Measurements from ENCODE around the gene TRAM2.

GRCh38 chr6:52555518-52556233, 21.2 kb downstream of the TRAM2 start:
- TF ChIP-seq, protein P1, sequence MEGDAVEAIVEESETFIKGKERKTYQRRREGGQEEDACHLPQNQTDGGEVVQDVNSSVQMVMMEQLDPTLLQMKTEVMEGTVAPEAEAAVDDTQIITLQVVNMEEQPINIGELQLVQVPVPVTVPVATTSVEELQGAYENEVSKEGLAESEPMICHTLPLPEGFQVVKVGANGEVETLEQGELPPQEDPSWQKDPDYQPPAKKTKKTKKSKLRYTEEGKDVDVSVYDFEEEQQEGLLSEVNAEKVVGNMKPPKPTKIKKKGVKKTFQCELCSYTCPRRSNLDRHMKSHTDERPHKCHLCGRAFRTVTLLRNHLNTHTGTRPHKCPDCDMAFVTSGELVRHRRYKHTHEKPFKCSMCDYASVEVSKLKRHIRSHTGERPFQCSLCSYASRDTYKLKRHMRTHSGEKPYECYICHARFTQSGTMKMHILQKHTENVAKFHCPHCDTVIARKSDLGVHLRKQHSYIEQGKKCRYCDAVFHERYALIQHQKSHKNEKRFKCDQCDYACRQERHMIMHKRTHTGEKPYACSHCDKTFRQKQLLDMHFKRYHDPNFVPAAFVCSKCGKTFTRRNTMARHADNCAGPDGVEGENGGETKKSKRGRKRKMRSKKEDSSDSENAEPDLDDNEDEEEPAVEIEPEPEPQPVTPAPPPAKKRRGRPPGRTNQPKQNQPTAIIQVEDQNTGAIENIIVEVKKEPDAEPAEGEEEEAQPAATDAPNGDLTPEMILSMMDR (IDR thresholded peaks at IDR 0.05; ENCODE audit: low read depth, low read length) = no peak
- no peak for TF ChIP-seq EZH2phosphoT487 (IDR thresholded peaks at IDR 0.05; ENCODE audit: low read depth)

Measured in OCI-LY3 (cell line).